ENCODE data around the gene OSM.
A peak's percentile ranks its signal among the peaks of the same experiment; 100 is the strongest.

The OSM gene

GRCh38 chr22:30297991-30298701, 31.5 kb upstream of the OSM start:
- no peak for DNase-seq (ENCODE audit: low read depth in 2 of 2)

- DNase-seq (ENCODE audit: low read depth in 2 of 2) = no peak
Measured at GRCh38 chr22:30297276-30297990, 30.8 kb upstream of the OSM start.

- DNase-seq (ENCODE audit: low read depth in 2 of 2) = no peak
Measured at GRCh38 chr22:30296833-30297232, 30.2 kb upstream of the OSM start.

- no peak for DNase-seq (ENCODE audit: low read depth in 2 of 2)
Measured at GRCh38 chr22:30296324-30296723, 29.7 kb upstream of the OSM start.

- DNase-seq (ENCODE audit: low read depth in 2 of 2) = no peak
Measured at GRCh38 chr22:30295576-30295975, 28.9 kb upstream of the OSM start.

GRCh38 chr22:30294830-30295229, 28.2 kb upstream of the OSM start:
- no peak for DNase-seq (ENCODE audit: low read depth in 2 of 2)

- DNase-seq (ENCODE audit: low read depth in 2 of 2) = no peak
Measured at GRCh38 chr22:30294066-30294465, 27.4 kb upstream of the OSM start.

- DNase-seq (ENCODE audit: low read depth in 2 of 2) = no peak
Measured at GRCh38 chr22:30293026-30293425, 26.4 kb upstream of the OSM start.

GRCh38 chr22:30292069-30292970, 25.7 kb upstream of the OSM start:
- no peak for DNase-seq (ENCODE audit: low read depth in 2 of 2)

- no peak for DNase-seq (ENCODE audit: low read depth in 2 of 2)
Measured at GRCh38 chr22:30291058-30291892, 24.6 kb upstream of the OSM start.

GRCh38 chr22:30290342-30291057, 23.8 kb upstream of the OSM start:
- no peak for DNase-seq (ENCODE audit: low read depth in 2 of 2)

- DNase-seq (ENCODE audit: low read depth in 2 of 2) = no peak
Measured at GRCh38 chr22:30289980-30290313, 23.3 kb upstream of the OSM start.

GRCh38 chr22:30289141-30289979, 22.7 kb upstream of the OSM start, which contains the start of gene CASTOR1:
Gene CASTOR1 (minus strand): TSS chr22:30289505. CDS start chr22:30289497, 8 bp downstream.
- DNase-seq (ENCODE audit: low read depth in 2 of 2) = peak; percentile 69 to 74

- no peak for DNase-seq (ENCODE audit: low read depth in 2 of 2)
Measured at GRCh38 chr22:30288419-30289140, 21.9 kb upstream of the OSM start.

GRCh38 chr22:30287648-30288418, 21.2 kb upstream of the OSM start:
- DNase-seq (ENCODE audit: low read depth in 2 of 2) = peak; percentile 63 to 82

GRCh38 chr22:30286813-30287647, 20.4 kb upstream of the OSM start:
- peak; percentile 54 to 66 for DNase-seq (ENCODE audit: low read depth in 2 of 2)

GRCh38 chr22:30286331-30286730, 19.7 kb upstream of the OSM start:
- DNase-seq (ENCODE audit: low read depth in 2 of 2) = no peak

- DNase-seq (ENCODE audit: low read depth in 2 of 2) = no peak
Measured at GRCh38 chr22:30285846-30286200, 19.2 kb upstream of the OSM start.
